NCI-H1092 (cell line): ENCODE results near the gene B4GALT3.

Experiments used
- DNase-seq: peaks from one replicate; lab custom pipeline; 2025; lab: John Stamatoyannopoulos, UW

The B4GALT3 gene

GRCh38 chr1:161206411-161207140 lies 29.3 kb upstream of the B4GALT3 start:
- DNase-seq: no peak

GRCh38 chr1:161201836-161202712 lies 24.8 kb upstream of the B4GALT3 start, which contains the start of gene NDUFS2:
TSS of gene NDUFS2 (plus strand) at chr1:161202367. CDS start at chr1:161202386, 19 bp downstream.
- DNase-seq: peak; percentile 100

- DNase-seq: no peak
Measured at GRCh38 chr1:161200992-161201835, 23.9 kb upstream of the B4GALT3 start.

- no peak for DNase-seq
Measured at GRCh38 chr1:161200421-161200991, 23.2 kb upstream of the B4GALT3 start.

- DNase-seq: no peak
Measured at GRCh38 chr1:161199506-161200139, 22.3 kb upstream of the B4GALT3 start.

- DNase-seq: no peak
Measured at GRCh38 chr1:161198897-161199431, 21.7 kb upstream of the B4GALT3 start, which contains the start of gene ADAMTS4. TSS of gene ADAMTS4 (minus strand) at chr1:161199054. CDS start at chr1:161198627, 427 bp downstream.

- DNase-seq: peak; percentile 31
Measured at GRCh38 chr1:161198194-161198896, 21.0 kb upstream of the B4GALT3 start.

- no peak for DNase-seq
Measured at GRCh38 chr1:161197560-161198193, 20.4 kb upstream of the B4GALT3 start.

GRCh38 chr1:161196521-161197451 lies 19.5 kb upstream of the B4GALT3 start:
- no peak for DNase-seq

- DNase-seq: no peak
Measured at GRCh38 chr1:161196111-161196510, 18.8 kb upstream of the B4GALT3 start.

GRCh38 chr1:161195171-161195570 lies 17.9 kb upstream of the B4GALT3 start:
- no peak for DNase-seq

GRCh38 chr1:161193561-161194235 lies 16.4 kb upstream of the B4GALT3 start:
- DNase-seq: no peak

GRCh38 chr1:161192476-161193465 lies 15.5 kb upstream of the B4GALT3 start:
- peak; percentile 62 for DNase-seq

GRCh38 chr1:161191971-161192370 lies 14.7 kb upstream of the B4GALT3 start:
- no peak for DNase-seq

- no peak for DNase-seq
Measured at GRCh38 chr1:161190962-161191521, 13.7 kb upstream of the B4GALT3 start.

- DNase-seq: no peak
Measured at GRCh38 chr1:161189036-161189435, 11.7 kb upstream of the B4GALT3 start.
